HEK293T (cell line): ENCODE data around the gene CAPN8.

ENCODE experiments used
- ELF4 ChIP-seq: fragments of 450-650 bp; IDR thresholded peaks from 2 replicates; pipeline ENCODE4 v1.6.1; 2017; ENCODE audit warnings: antibody characterized with exemption
- FOXM1 ChIP-seq: fragments of 450-650 bp; IDR thresholded peaks from 2 replicates; pipeline ENCODE4 v1.6.1; 2017; ENCODE audit warnings: mild to moderate bottlenecking, borderline replicate concordance
- NFRKB ChIP-seq: fragments of 450-650 bp; IDR thresholded peaks from 2 replicates; pipeline ENCODE4 v1.6.1; 2016; ENCODE audit warnings: mild to moderate bottlenecking, moderate library complexity
- SUZ12 ChIP-seq: fragments of 450-650 bp; IDR thresholded peaks from 2 replicates; pipeline ENCODE4 v1.6.1; 2016; ENCODE audit warnings: mild to moderate bottlenecking
- TARDBP ChIP-seq: fragments of 450-650 bp; IDR thresholded peaks from 2 replicates; pipeline ENCODE4 v1.6.1; 2016
- ZNF384 ChIP-seq: fragments of 450-650 bp; IDR thresholded peaks from 2 replicates; pipeline ENCODE4 v1.6.1; 2016

DNA sequence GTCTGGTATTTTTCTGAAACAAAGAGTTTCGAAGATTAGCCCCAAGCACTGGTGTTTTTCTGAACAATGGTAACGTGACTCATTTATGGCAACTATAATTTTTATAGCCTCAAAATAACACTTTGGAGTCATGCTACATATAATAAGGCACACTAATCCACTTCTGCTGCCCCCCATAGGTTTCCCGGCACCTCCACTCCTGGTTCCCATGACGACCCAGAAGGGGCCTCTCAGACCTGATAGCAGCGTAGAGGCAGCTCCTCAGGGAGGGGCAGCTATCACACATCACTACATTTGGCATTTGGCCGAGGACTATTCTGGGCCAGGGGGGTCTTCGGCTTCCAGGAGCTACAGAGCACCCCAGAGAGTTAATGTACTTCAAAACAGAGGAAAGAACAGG lies 23.3 kb downstream of the CAPN8 start:
- TF ChIP-seq SUZ12 (no peak), FOXM1 (no peak), ELF4 (no peak), NFRKB (no peak), TARDBP (no peak), ZNF384 (no peak)
